IMR-90 (cell line): ENCODE data around the gene FNTB. TPM values are rescaled to one million over a fixed set of nuclear protein-coding genes. Genes with fewer than 3 reads are reported as not detected.

Source experiments
- ATAC-seq: fragments of 200-7000 bp; cut with Tn5 transposase; 2 replicates; pipeline ENCODE4 v1.9.1; 2020; ENCODE audit warnings: low read depth, mild to moderate bottlenecking, moderate library complexity
- BruUV-seq: library from RNA; stranded (reverse); fragments of 400-500 nt; replicated peaks from 2 replicates; lab custom pipeline; 2021; lab: Mats Ljungman, UMichigan
- CTCF ChIA-PET: fragments of 300-600 bp; formaldehyde crosslinking; extraction: SDS; loops from one replicate; lab custom pipeline; 2021; ENCODE audit warnings: antibody characterized with exemption; lab: Yijun Ruan, JAX
- POLR2A ChIA-PET: fragments of 300-600 bp; sonication (Branson Sonifier 250); formaldehyde crosslinking; loops from one replicate; lab custom pipeline; 2022; ENCODE audit warnings: antibody characterized with exemption; ENCODE audit not compliant: unreplicated experiment; lab: Charles Lee
- DNase-seq: peaks from one replicate; pipeline ENCODE4 v3.0.0; 2013
- H2AFZ ChIP-seq: replicated peaks from 2 replicates; pipeline ENCODE3; 2013; ENCODE audit warnings: low read length, mild to moderate bottlenecking; ENCODE audit not compliant: poor library complexity
- H2AK5ac ChIP-seq: 2 replicates; pipeline ENCODE4 v1.6.1; 2013; ENCODE audit warnings: low read depth, low read length, inconsistent platforms
- H2AK9ac ChIP-seq: replicated peaks from 2 replicates; pipeline ENCODE3; 2013; ENCODE audit warnings: mild to moderate bottlenecking, low read depth, low read length, moderate library complexity; ENCODE audit not compliant: poor library complexity
- H2BK120ac ChIP-seq: 2 replicates; pipeline ENCODE4 v1.6.1; 2013; ENCODE audit warnings: low read depth, low read length, inconsistent platforms
- H2BK15ac ChIP-seq: 3 replicates; pipeline ENCODE4 v1.6.1; 2013; ENCODE audit warnings: low read depth, low read length, inconsistent platforms
- H2BK20ac ChIP-seq: 2 replicates; pipeline ENCODE4 v1.6.1; 2013; ENCODE audit warnings: low read depth, mild to moderate bottlenecking, inconsistent platforms, low read length, moderate library complexity
- H2BK5ac ChIP-seq: 2 replicates; pipeline ENCODE4 v1.6.1; 2013; ENCODE audit warnings: mild to moderate bottlenecking, low read depth, low read length, inconsistent platforms; ENCODE audit not compliant: poor library complexity, severe bottlenecking
- H3K14ac ChIP-seq: replicated peaks from 2 replicates; pipeline ENCODE4 v1.6.1; 2013; ENCODE audit warnings: low read depth, low read length, inconsistent platforms
- H3K18ac ChIP-seq: 2 replicates; pipeline ENCODE4 v1.6.1; 2013; ENCODE audit warnings: low read depth, low read length, control low read depth
- H3K23ac ChIP-seq: 2 replicates; pipeline ENCODE4 v1.6.1; 2013; ENCODE audit warnings: low read depth, low read length, inconsistent platforms
- H3K27ac ChIP-seq: 2 replicates; pipeline ENCODE4 v1.5.1; 2013; ENCODE audit warnings: mild to moderate bottlenecking, control low read depth, low read length; ENCODE audit not compliant: insufficient read depth
- H3K27me3 ChIP-seq: 2 replicates; pipeline ENCODE4 v1.6.1; 2013; ENCODE audit warnings: low read length; ENCODE audit not compliant: control insufficient read depth, insufficient read depth
- H3K36me3 ChIP-seq: 2 replicates; pipeline ENCODE4 v1.6.1; 2013; ENCODE audit warnings: low read length, mixed read lengths; ENCODE audit not compliant: control insufficient read depth, insufficient read depth
- H3K4ac ChIP-seq: 2 replicates; pipeline ENCODE4 v1.6.1; 2013; ENCODE audit warnings: low read depth, low read length, inconsistent platforms
- H3K4me1 ChIP-seq: 2 replicates; pipeline ENCODE4 v1.6.1; 2013; ENCODE audit warnings: low read length, mixed read lengths; ENCODE audit not compliant: control insufficient read depth, insufficient read depth
- H3K4me2 ChIP-seq: 2 replicates; pipeline ENCODE4 v1.6.1; 2013; ENCODE audit warnings: low read depth, mild to moderate bottlenecking, control low read depth, low read length, moderate library complexity
- H3K4me3 ChIP-seq: 2 replicates; pipeline ENCODE4 v1.5.1; 2013; ENCODE audit warnings: low read depth, mild to moderate bottlenecking, control low read depth, low read length, moderate library complexity; ENCODE audit not compliant: insufficient read depth
- H3K56ac ChIP-seq: 2 replicates; pipeline ENCODE4 v1.6.1; 2013; ENCODE audit warnings: low read length, inconsistent platforms; ENCODE audit not compliant: insufficient read depth; ENCODE audit errors: extremely low read depth
- H3K79me1 ChIP-seq, 2 experiments: 2 replicates each; pipeline ENCODE4 v1.6.1; 2013; ENCODE audit warnings: low read length in 2 of 2, inconsistent platforms in 1 of 2, low read depth in 1 of 2
- H3K9ac ChIP-seq: 2 replicates; pipeline ENCODE4 v1.6.1; 2013; ENCODE audit warnings: low read depth, low read length, control low read depth
- H3K9me1 ChIP-seq: 2 replicates; pipeline ENCODE4 v1.6.1; 2013; ENCODE audit warnings: low read length, inconsistent platforms; ENCODE audit not compliant: insufficient read depth
- H3K9me3 ChIP-seq: 2 replicates; pipeline ENCODE4 v1.6.1; 2013; ENCODE audit warnings: low read length; ENCODE audit not compliant: control insufficient read depth, insufficient read depth
- H4K20me1 ChIP-seq: 2 replicates; pipeline ENCODE4 v1.6.1; 2013; ENCODE audit warnings: low read length, inconsistent platforms; ENCODE audit not compliant: insufficient read depth
- H4K5ac ChIP-seq: 2 replicates; pipeline ENCODE4 v1.6.1; 2013; ENCODE audit warnings: mild to moderate bottlenecking, low read depth, low read length, control low read depth
- H4K8ac ChIP-seq, 2 experiments: 2 replicates each; pipeline ENCODE4 v1.6.1; 2013; ENCODE audit warnings: low read depth in 2 of 2, low read length in 2 of 2, control low read depth in 1 of 2, inconsistent platforms in 1 of 2
- H4K91ac ChIP-seq: 2 replicates; pipeline ENCODE4 v1.6.1; 2013; ENCODE audit warnings: low read depth, low read length, inconsistent platforms; ENCODE audit not compliant: insufficient read depth
- CHD1 ChIP-seq: IDR thresholded peaks from 2 replicates; pipeline ENCODE4 v1.6.1; 2012; ENCODE audit warnings: low read depth, low read length, improper control_type of control experiment
- FOS ChIP-seq: fragments of 150-350 bp; IDR thresholded peaks from 2 replicates; pipeline ENCODE4 v1.6.1; 2016; ENCODE audit warnings: low read depth, low read length
- MAFK ChIP-seq: IDR thresholded peaks from 2 replicates; pipeline ENCODE4 v1.6.1; 2012; ENCODE audit warnings: low read depth, low read length, improper control_type of control experiment
- MXI1 ChIP-seq: IDR thresholded peaks from 2 replicates; pipeline ENCODE4 v1.6.1; 2012; ENCODE audit warnings: low read depth, mild to moderate bottlenecking, low read length, moderate library complexity, borderline replicate concordance
- NFE2L2 ChIP-seq: fragments of 150-350 bp; IDR thresholded peaks from 2 replicates; pipeline ENCODE4 v1.6.1; 2016; ENCODE audit warnings: low read depth, mild to moderate bottlenecking, low read length
- POLR2A ChIP-seq: IDR thresholded peaks from 2 replicates; pipeline ENCODE4 v1.6.1; 2012; ENCODE audit warnings: mild to moderate bottlenecking, low read depth, low read length
- RAD21 ChIP-seq: IDR thresholded peaks from 2 replicates; pipeline ENCODE4 v1.6.1; 2012; ENCODE audit warnings: low read length, improper control_type of control experiment
- RCOR1 ChIP-seq: IDR thresholded peaks from 2 replicates; pipeline ENCODE4 v1.6.1; 2012; ENCODE audit warnings: mild to moderate bottlenecking, low read length, improper control_type of control experiment; ENCODE audit not compliant: insufficient replicate concordance
- RFX5 ChIP-seq: IDR thresholded peaks from 2 replicates; pipeline ENCODE4 v1.8.0; 2012; ENCODE audit warnings: low read depth, mild to moderate bottlenecking, low read length, moderate library complexity
- USF2 ChIP-seq: fragments of 150-350 bp; IDR thresholded peaks from 2 replicates; pipeline ENCODE4 v1.6.1; 2017; ENCODE audit warnings: mild to moderate bottlenecking, antibody characterized with exemption, low read length, low read depth
- WGBS, 2 experiments: methylation state at CpG; one replicate each; pipeline versions ENCODE4 v1.1.5 to v1.1.7; 2013; ENCODE audit warnings: missing lambda C conversion rate in 2 of 2; ENCODE audit not compliant: insufficient read length in 1 of 2; ENCODE audit errors: extremely low coverage in 2 of 2; 5-methylcytosine and 5-hydroxymethylcytosine counted together
- dilution Hi-C: fragments of 300-500 bp; cut with HindIII; formaldehyde crosslinking; loops from one replicate; pipeline ENCODE4 v1.14.3; 2018; ENCODE audit warnings: low sequenced_read_pairs; ENCODE audit not compliant: unreplicated experiment
- in situ Hi-C: fragments of 300-500 bp; cut with MboI; formaldehyde crosslinking; loops from 3 replicates; pipeline ENCODE4 v1.14.3; 2019; ENCODE audit warnings: low sequenced_read_pairs, inconsistent platforms, mixed read lengths
- intact Hi-C: fragments of 100-400 bp; cut with micrococcal nuclease; formaldehyde crosslinking; loops from 2 replicates; pipeline ENCODE4 v1.10.0; 2022
- polyA plus RNA-seq, 3 experiments: library from polyadenylated mRNA; depleted of rRNA; stranded (reverse); fragments of >200 nt; gene quantifications; 2 replicates each; pipeline ENCODE4 v1.2.3, GENCODE V29; 2012; ENCODE audit warnings: low replicate concordance in 1 of 3
- total RNA-seq: library from RNA; depleted of rRNA; stranded (reverse); fragments of >200 nt; gene quantifications from 2 replicates; pipeline ENCODE4 v1.2.3, GENCODE V29; 2012

The FNTB gene
- total and polyA plus RNA-seq, 2 of the 4 experiments (the other 2 are of a cell fraction), result 9.9 to 18.5 TPM

- in situ Hi-C loops, result no loop called here
- DNase-seq (no peak), ATAC-seq (no peak)
- peaks cover 2% of the 10 kb centered on the region; the same call in 1 of the 2 replicates for H3K4me1 ChIP-seq
- no peak overlapping the region for H3K4me3 ChIP-seq
- H3K79me1 ChIP-seq, result no peaks in the 10 kb centered on the region
- CTCF ChIA-PET, result no interaction called here
- peaks cover 2% of the 10 kb centered on the region; the same call in 1 of the 2 replicates for H3K9me1 ChIP-seq
- no peak overlapping the region for H2BK20ac ChIP-seq
- no peaks in the 10 kb centered on the region for H3K27me3 ChIP-seq
- H3K4me2 ChIP-seq, result no peak overlapping the region
- H3K36me3 ChIP-seq, result peaks cover 6% of the 10 kb centered on the region
- H3K14ac ChIP-seq, result no peak overlapping the region
- H2BK5ac ChIP-seq, result no peak overlapping the region
- H3K18ac ChIP-seq, result no peak overlapping the region
- no peak overlapping the region for H2AFZ ChIP-seq
- no peak overlapping the region for H4K91ac ChIP-seq
- dilution Hi-C loops, result no loop called here
- no peak overlapping the region for H4K5ac ChIP-seq
- H4K8ac ChIP-seq, result no peak overlapping the region
- H2AK5ac ChIP-seq, result no peak overlapping the region
- no CpG with 5 or more reads among the region's 3 CpGs for WGBS, 2 experiments
- no peak overlapping the region for H3K9ac ChIP-seq
- POLR2A ChIA-PET, result no interaction called here
- H4K20me1 ChIP-seq, result no peaks in the 10 kb centered on the region
- no peak overlapping the region for H3K27ac ChIP-seq
- H2AK9ac ChIP-seq, result no peak overlapping the region
- no peak overlapping the region for H2BK15ac ChIP-seq
- no peaks in the 10 kb centered on the region for H3K9me3 ChIP-seq
- BruUV-seq, result no TSS peak
- no peak overlapping the region for H3K56ac ChIP-seq
- H3K4ac ChIP-seq, result no peak overlapping the region
- no peak overlapping the region for H3K23ac ChIP-seq
- TF ChIP-seq RCOR1, result no peak
- TF ChIP-seq FOS, result no peak
- TF ChIP-seq POLR2A, result no peak
- TF ChIP-seq MXI1, result no peak
- TF ChIP-seq NFE2L2, result no peak
- no peak for TF ChIP-seq CHD1
- TF ChIP-seq RFX5, result no peak
- no peak for TF ChIP-seq MAFK
- TF ChIP-seq USF2, result no peak
- no peak for TF ChIP-seq RAD21
- no peak overlapping the region for H2BK120ac ChIP-seq
- intact Hi-C loops, result no loop called here
Measured at GRCh38 chr14:65033181-65033580, 46.5 kb downstream of the FNTB start.
